ENCODE data around the gene DPEP2.
"Not testable (repeated sequence)": the region's sequence is repeated elsewhere in the genome, so short reads cannot be mapped to it uniquely, and the experiment has no call there.

DPEP2 gene

DNA sequence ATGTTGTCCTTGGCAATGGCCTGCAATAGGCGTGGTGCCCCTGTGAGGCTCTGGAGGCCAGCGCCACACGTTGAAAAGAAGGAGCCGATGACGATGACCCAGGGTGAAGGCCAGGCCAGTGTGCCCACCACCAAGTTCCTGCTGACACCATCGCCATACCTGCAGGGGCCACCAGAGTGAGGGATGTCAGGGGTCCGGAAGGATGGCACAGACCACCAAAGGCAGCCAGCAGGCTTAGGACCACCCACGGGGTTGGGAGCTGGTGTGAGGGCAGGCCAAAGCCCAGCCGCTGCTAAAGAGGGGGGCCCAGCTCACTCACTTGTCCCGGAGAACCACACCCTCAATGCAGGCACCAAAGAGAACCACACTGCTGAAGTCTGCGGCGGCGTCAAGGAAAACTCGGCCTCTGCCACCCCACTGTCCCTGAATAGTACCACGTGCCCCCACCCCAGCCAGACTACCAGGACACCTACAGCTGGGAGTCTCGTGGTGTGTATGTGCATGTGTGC is 48.9 kb downstream of the DPEP2 start:
- no peak for DNase-seq

DNA sequence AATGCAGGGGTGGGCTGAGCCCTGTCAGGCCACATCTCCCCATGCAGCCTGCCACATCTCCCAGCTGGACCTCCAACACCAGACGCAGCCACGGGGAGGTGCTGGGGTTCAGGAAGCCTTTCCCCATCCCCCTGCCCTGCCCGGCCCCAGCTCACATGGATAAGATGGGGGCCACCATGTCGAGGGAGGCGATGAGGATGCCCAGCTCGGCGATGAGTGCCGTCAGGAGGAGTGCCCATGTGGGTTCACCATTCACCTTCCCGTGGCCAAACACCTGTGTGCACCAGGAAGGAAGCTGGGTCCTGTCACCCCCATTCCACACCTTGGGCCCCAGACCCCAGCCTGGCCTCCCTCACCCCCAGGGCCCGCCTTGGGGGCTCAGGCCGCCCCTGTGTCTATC is 49.6 kb downstream of the DPEP2 start:
- no peak for DNase-seq

GRCh38 chr16:67948015-67948414 is 51.3 kb downstream of the DPEP2 start:
- DNase-seq = no peak

- no peak for DNase-seq
Measured at GRCh38 chr16:67946966-67947558, 52.2 kb downstream of the DPEP2 start.

DNA sequence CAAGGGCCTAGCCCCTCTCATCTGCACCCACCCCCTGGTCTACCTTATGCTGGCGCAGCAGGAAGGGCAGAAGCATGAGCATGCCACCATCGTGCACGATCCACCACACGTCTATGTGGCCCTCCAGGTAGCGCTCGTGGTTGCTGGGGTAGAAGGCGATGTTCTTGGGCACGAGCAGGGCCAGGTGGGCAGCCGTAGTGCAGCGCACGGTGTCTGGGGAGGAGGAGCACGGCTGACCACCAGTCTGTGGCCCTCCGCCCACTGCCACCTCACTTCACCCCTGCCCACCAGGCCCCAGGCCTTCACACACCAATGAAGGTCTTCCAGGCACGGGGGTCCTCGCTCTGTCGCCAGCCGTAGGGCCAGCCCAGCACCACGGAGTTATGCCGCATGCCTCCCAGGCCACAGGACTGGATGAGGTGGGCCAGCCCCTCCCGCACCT is 53.1 kb downstream of the DPEP2 start:
- DNase-seq = no peak

- no peak for DNase-seq
Measured at GRCh38 chr16:67945392-67945933, 53.8 kb downstream of the DPEP2 start.

GRCh38 chr16:67944690-67945391 is 54.4 kb downstream of the DPEP2 start:
- no peak for DNase-seq

- no peak for DNase-seq
Measured at GRCh38 chr16:67943619-67944504, 55.4 kb downstream of the DPEP2 start, which contains the start of gene LCAT. Gene LCAT, minus strand, starts transcription at chr16:67944120. Its CDS starts 19 bp downstream, at chr16:67944101.

DNA sequence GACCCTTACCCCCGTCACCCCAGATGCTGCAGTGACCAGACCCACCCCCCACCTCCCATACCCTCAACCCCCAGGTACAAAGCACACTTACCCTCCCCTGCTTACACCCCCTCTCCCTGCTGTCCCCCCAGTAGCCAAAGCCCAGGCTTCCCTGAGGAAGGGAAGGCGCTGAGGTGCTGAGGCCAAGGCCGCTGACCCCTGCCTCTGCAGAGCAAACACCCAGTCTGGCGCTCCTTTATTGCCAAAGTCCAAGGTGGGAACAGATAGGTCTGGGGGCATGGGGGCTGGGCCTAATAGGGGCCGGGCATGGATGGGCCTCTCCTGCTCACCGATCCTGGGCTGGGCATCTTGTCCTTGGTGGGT is 56.0 kb downstream of the DPEP2 start:
- no peak for DNase-seq

DNA sequence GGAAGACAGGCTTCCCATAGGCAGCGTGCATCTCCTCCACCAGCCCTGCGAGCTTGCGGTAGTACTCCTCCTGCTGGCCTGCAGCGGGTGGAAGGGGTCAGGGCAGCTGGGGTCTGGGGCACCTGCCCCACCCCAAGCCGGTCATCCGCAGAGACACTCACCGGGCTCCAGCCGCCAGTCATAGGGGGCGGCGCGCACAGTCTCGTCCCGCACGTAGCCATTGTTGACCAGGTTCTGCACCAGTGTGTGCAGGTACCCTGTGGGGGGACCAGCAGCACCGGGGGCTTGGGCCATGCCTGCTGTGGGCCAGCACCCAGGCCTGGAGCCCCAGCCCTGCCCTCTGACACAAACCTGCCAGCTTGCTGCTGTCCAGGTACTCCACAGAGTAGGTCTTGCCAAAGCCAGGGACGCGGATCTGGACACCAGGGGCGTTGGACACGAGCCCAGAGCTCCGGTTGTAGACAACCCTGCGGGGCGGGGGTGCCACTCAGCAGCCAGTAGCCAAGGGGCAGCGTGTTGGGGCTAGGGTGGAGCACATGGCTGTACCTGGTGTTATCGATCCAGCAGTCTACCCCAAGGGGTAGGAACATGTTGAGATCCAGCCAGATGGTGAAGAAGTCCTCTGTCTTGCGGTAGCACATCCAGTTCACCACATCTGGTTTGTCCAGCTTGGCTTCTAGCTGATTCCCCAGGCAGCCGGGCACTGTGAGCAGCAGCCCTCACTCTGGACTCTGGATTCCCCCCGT is 56.6 kb downstream of the DPEP2 start:
- DNase-seq = no peak

GRCh38 chr16:67942200-67942509 is 57.1 kb downstream of the DPEP2 start:
- DNase-seq = no peak

DNA sequence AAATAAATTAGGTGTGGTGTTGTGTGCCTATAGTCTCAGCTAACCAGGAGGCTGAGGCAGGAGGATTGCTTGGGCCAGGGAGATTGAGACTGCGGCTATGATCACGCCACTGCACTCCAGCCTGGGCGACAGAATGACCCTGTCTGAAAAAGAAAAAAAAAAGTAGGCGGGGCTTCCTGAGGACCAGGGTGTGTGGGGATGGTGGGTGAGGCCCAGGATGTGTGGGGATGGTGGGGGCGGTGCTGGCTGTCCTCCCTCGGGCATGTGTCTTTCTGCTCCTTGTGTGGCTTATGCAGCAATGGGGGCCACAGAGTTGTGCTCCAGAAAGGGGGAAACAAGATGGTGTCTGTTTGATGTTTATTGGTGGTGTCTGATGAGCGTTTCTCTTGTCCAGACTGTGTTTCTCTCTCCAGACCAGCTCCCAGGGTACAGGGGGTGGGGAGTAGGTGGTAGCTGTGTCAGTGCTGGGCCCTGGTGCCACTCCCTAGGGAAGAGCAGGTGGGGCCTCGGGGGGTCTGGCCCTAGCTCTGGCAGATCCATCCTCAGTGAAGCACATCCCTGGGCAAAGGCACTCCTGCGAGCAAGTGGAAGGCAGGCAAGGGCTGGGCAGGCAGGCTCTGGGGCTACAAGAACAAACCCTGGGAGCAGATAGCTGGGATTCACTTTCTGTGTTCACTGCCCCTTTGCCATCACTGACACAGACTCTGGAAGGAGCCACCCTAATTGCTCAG is 57.6 kb downstream of the DPEP2 start:
- DNase-seq = no peak

DNA sequence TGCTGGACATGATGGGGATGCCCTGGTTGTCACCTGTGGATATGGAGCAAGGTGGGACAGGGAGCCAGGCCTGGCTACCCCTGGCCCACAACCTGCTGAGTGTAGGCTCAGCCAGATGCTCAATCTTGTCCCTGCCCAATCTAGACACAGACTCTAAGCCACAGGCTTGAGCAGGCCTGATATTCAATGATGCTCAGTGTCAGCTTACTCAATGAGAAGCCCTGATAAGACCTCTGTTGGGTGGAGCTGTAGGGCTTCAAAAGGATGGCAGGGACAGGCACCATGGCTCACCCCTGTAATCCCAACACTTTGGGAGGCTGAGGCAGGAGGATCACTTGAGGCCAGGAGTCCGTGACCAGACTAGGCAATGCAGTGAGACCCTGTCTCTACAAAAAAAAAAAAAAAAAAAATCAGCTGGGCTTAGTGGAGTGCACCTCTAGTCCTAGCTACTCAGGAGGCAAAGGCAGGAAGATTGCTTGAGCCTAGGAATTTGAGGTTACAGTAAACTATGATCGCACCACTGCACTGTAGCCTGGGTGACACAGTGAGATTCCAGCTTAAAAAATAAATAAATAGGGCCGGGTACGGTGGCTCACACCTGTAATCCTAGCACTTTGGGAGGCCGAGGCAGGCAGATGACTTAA is 58.7 kb downstream of the DPEP2 start:
- no peak for DNase-seq

GRCh38 chr16:67939507-67940445 is 59.5 kb downstream of the DPEP2 start:
- no peak for DNase-seq

GRCh38 chr16:67937713-67938112 is 61.6 kb downstream of the DPEP2 start:
- not testable (repeated sequence) for DNase-seq
